IPS-20b (cell line): Measurements from ENCODE around the gene CDC42BPA.
A peak's percentile ranks its signal among the peaks of the same experiment; 100 is the strongest.

Experiments used
- H3K27ac ChIP-seq: one replicate; pipeline ENCODE4 v1.5.1; 2013; ENCODE audit warnings: low read length
- H3K27me3 ChIP-seq: 2 replicates; pipeline ENCODE4 v1.6.1; 2013; ENCODE audit warnings: mild to moderate bottlenecking, low read length, inconsistent platforms; ENCODE audit not compliant: insufficient read depth
- H3K36me3 ChIP-seq: 2 replicates; pipeline ENCODE4 v1.6.1; 2013; ENCODE audit warnings: low read depth, mild to moderate bottlenecking, inconsistent platforms, low read length, moderate library complexity; ENCODE audit not compliant: insufficient read depth
- H3K4me1 ChIP-seq: 2 replicates; pipeline ENCODE4 v1.6.1; 2013; ENCODE audit warnings: mild to moderate bottlenecking, control low read depth, inconsistent platforms, low read length, moderate library complexity; ENCODE audit not compliant: insufficient read depth
- H3K4me3 ChIP-seq: 2 replicates; pipeline ENCODE4 v1.5.1; 2013; ENCODE audit warnings: mild to moderate bottlenecking, low read length, inconsistent platforms
- H3K9ac ChIP-seq: 2 replicates; pipeline ENCODE4 v1.6.1; 2013; ENCODE audit warnings: low read depth, mild to moderate bottlenecking, inconsistent platforms, low read length, moderate library complexity
- H3K9me3 ChIP-seq: 2 replicates; pipeline ENCODE4 v1.6.1; 2013; ENCODE audit warnings: mild to moderate bottlenecking, low read depth, low read length, inconsistent platforms; ENCODE audit not compliant: insufficient read depth

CDC42BPA gene

DNA sequence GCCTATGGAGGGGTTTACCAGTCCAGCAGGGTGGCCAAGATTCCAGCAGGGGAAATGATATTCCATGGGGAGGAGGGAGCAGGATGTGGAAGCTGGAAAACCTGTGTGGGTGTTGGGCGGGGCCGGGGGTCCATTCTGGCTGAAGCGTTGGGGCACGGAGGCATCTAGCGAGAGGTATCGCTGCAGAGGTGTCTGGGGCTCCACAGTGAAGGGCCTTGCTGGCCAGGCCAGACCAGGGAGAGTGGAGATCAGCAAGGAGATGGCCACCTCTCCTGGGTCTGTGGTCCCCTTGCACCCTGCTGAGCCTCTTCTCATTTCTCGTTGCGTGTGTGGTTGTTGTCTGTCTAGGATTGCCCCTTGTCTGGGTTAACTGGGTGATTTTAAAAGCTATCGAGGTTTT, 372.0 kb downstream of the CDC42BPA start:
- no peaks in the 10 kb centered on the region for H3K27me3 ChIP-seq
- no peaks in the 10 kb centered on the region for H3K36me3 ChIP-seq
- H3K4me3 ChIP-seq: no peak overlapping the region
- H3K9me3 ChIP-seq: no peaks in the 10 kb centered on the region
- no peaks in the 10 kb centered on the region for H3K4me1 ChIP-seq
- H3K27ac ChIP-seq: no peak overlapping the region
- H3K9ac ChIP-seq: no peak overlapping the region

DNA sequence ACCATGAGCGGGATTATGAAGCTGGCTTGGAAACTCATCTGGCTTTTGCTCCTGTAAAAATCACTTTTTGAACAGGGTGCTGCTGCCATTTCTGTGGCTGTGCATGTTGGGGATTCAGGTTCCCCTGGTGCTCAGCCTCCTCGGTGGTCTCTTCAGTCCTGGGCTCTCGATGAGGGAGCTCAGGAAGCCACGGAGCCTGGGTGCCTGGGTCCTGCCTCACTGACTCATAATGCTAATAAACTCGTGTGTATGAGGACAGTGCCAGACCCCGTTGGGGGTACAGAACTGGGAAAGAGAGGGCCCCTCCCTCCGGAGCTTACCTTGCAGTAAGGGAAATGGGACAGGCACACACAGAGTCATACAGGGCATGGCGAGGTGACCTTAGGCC, 372.4 kb downstream of the CDC42BPA start:
- H3K27me3 ChIP-seq: peaks cover 4% of the 10 kb centered on the region
- H3K4me3 ChIP-seq: no peak overlapping the region
- no peak overlapping the region for H3K27ac ChIP-seq

GRCh38 chr1:226945106-226945857, 373.0 kb downstream of the CDC42BPA start:
- Histone ChIP-seq H3K4me3 (no peak overlapping the region), H3K9ac (no peak overlapping the region), H3K27ac (no peak overlapping the region), H3K36me3 (no peaks in the 10 kb centered on the region), H3K4me1 (peaks cover 3% of the 10 kb centered on the region; the same call in 1 of the 2 replicates), H3K9me3 (no peaks in the 10 kb centered on the region), H3K27me3 (peaks cover 9% of the 10 kb centered on the region)

More for the DNA sequence above, 372.4 kb downstream of the CDC42BPA start:
- no peaks in the 10 kb centered on the region for H3K36me3 ChIP-seq
- H3K9me3 ChIP-seq: no peaks in the 10 kb centered on the region
- no peak overlapping the region for H3K9ac ChIP-seq
- peaks cover 2% of the 10 kb centered on the region; the same call in 1 of the 2 replicates for H3K4me1 ChIP-seq

DNA sequence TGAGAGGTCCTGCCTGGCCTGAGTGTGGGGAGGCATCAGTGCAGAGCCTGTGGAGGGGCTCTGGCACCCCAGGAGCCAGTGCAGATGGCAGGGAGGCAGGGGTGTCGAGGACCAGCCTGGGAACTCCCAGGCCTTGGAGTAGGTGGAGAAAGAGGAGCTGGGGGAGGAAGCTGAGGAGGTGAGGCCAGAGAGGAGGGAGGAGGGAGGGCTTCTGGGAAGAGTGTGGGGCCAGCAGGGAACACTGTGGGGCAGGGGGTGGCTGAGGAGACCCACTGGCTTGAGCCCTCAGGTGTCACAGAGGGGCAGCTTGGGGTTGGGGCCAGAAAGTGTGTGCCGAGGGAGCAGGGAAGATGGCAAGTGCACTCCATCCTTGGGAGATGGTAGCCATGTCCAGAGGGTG, 374.4 kb downstream of the CDC42BPA start:
- Histone ChIP-seq H3K9ac (no peak overlapping the region), H3K4me1 (peaks cover 6% of the 10 kb centered on the region; the same call in 1 of the 2 replicates), H3K4me3 (no peak overlapping the region), H3K27me3 (peaks cover 9% of the 10 kb centered on the region), H3K27ac (no peak overlapping the region), H3K36me3 (no peaks in the 10 kb centered on the region), H3K9me3 (no peaks in the 10 kb centered on the region)

DNA sequence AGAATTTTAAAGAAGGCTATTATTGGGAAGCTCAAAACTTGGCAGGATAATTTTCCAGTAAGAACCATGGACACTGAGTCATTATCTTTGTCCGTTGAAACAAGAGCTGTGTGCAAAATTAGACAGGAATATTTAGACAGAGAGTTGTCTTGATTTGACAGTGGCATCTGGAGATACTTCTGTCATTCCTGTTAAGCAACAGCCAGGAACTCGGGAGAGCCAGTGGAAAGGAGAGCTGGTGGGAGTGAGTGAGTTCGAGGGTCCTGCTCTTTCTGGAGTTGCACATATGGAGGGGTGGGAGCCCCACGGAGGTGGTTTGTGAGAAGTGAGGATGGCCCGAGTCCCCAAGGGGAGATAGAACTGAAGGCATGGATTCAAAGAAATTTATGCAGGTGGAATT, 375.1 kb downstream of the CDC42BPA start:
- Histone ChIP-seq H3K9ac (no peak overlapping the region), H3K9me3 (no peaks in the 10 kb centered on the region), H3K36me3 (no peaks in the 10 kb centered on the region), H3K4me1 (peaks cover 14% of the 10 kb centered on the region; the same call in 1 of the 2 replicates), H3K27me3 (peaks cover 9% of the 10 kb centered on the region), H3K4me3 (no peak overlapping the region), H3K27ac (no peak overlapping the region)

DNA sequence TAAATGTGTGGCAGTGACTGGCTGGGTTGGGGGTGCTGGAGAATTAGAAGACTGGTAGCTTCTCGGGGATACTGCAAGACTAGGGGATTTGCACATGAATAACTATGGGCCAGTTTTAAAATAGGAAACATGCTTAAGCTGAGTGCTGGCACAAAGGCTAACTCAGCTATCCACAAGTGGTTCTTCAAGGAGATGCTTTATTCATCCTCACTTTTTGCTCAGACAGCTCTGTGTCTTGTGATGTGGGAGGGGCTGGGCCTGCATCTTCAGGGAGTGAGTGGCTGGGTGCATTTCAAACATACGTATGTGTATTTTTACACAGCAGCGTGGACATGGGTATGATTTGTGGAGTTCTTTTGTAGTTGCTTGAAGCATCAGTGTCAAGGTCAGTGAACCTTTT, 375.9 kb downstream of the CDC42BPA start:
- Histone ChIP-seq H3K36me3 (no peaks in the 10 kb centered on the region), H3K27me3 (peaks cover 9% of the 10 kb centered on the region), H3K9me3 (no peaks in the 10 kb centered on the region), H3K4me1 (peaks cover 16% of the 10 kb centered on the region; the same call in 1 of the 2 replicates), H3K27ac (no peak overlapping the region), H3K9ac (0 out of 2 replicates have a peak overlapping the region, but pooled peaks have one; percentile 26), H3K4me3 (no peak overlapping the region)

DNA sequence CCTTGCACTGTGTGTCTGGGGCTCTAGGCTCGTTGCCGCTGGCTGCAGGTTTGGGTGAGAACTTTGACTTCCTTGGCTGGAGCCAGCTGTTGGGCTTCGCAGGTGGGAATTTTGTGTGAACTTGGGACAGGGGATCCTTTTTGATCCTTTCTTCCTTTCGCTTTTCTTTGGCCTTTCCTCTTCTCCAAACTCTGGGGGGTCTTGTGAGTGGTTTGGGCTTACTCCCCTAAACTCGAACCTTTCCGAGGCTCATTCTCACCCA, 377.6 kb downstream of the CDC42BPA start:
- Histone ChIP-seq H3K4me3 (peak overlapping the region; percentile 76), H3K9me3 (no peaks in the 10 kb centered on the region), H3K4me1 (peaks cover 16% of the 10 kb centered on the region; the same call in 1 of the 2 replicates), H3K27me3 (peaks cover 9% of the 10 kb centered on the region), H3K36me3 (no peaks in the 10 kb centered on the region), H3K27ac (no peak overlapping the region), H3K9ac (peak overlapping the region; percentile 57; the same call in 1 of the 2 replicates)

GRCh38 chr1:226940029-226940805, 378.1 kb downstream of the CDC42BPA start, which contains the start of gene COQ8A:
Gene COQ8A, plus strand, starts transcription at chr1:226940294. Its CDS starts 21,092 bp downstream, at chr1:226961386.
- Histone ChIP-seq H3K4me1 (peaks cover 16% of the 10 kb centered on the region; the same call in 1 of the 2 replicates), H3K9me3 (no peaks in the 10 kb centered on the region), H3K27ac (peak within 1 kb of the TSS; percentile 94), H3K9ac (peak within 1 kb of the TSS; percentile 96), H3K27me3 (peaks cover 9% of the 10 kb centered on the region), H3K36me3 (no peaks in the 10 kb centered on the region), H3K4me3 (peak within 1 kb of the TSS; percentile 79)
